ENCODE measurements around the gene GDI1. TPM values are rescaled to one million over a fixed set of nuclear protein-coding genes. Genes with fewer than 3 reads are reported as not detected.

Gene GDI1
- total RNA-seq, 1 experiment from 2014 or later: 58.6 TPM

- in situ Hi-C loops (cut with HindIII; ENCODE audit: low pct_unique_long_range_greater_than_20kb, low sequenced_read_pairs): no loop called here
Measured at GRCh38 chrX:154486396-154487207, 49.6 kb downstream of the GDI1 start, which contains the start of gene UBL4A. Gene UBL4A (minus strand): TSS chrX:154486615. CDS start chrX:154486584, 31 bp downstream.

DNA sequence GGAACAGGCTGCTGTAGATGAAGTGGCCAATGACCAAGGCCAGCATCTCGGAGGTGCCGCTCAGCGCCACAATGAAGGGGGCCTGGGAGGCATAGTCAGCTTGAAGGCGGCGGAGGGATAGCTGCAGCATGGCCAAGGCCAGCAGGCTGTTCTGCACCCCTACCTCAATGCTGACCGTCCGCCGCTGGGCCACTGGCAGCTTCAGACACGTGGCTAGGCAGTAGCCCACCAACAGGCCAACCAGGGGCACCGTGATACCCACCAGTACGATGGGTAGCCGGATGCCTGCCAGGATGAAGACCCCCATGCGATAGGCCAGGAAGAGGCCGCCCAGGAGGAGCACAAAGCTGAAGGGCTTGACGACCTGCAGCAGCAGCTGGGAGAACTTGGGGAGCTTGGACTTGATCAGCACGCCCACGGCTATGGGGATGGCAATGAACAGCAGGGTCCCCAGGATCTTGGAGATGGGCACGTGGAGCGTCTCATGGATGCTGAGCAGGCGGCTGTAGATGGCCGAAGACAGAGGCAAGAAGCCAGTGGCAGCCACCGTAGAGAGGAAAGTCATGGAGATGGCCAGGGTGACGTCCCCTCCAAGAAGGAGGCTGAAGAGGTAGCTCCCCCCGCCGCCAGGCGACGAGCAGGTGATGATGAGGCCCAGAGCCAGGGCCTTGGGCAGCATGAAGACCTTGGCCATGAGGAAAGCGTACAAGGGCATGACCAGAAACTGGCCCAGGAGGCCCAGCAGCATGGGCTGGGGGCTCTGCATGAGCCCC is 50.8 kb downstream of the GDI1 start:
- DNase-seq (ENCODE audit: low read depth): no peak
- in situ Hi-C loops (cut with HindIII; ENCODE audit: low pct_unique_long_range_greater_than_20kb, low sequenced_read_pairs): no loop called here

More at GRCh38 chrX:154486396-154487207, 49.6 kb downstream of the GDI1 start, which contains the start of gene UBL4A:
- DNase-seq (ENCODE audit: low read depth): peak; percentile 69

DNA sequence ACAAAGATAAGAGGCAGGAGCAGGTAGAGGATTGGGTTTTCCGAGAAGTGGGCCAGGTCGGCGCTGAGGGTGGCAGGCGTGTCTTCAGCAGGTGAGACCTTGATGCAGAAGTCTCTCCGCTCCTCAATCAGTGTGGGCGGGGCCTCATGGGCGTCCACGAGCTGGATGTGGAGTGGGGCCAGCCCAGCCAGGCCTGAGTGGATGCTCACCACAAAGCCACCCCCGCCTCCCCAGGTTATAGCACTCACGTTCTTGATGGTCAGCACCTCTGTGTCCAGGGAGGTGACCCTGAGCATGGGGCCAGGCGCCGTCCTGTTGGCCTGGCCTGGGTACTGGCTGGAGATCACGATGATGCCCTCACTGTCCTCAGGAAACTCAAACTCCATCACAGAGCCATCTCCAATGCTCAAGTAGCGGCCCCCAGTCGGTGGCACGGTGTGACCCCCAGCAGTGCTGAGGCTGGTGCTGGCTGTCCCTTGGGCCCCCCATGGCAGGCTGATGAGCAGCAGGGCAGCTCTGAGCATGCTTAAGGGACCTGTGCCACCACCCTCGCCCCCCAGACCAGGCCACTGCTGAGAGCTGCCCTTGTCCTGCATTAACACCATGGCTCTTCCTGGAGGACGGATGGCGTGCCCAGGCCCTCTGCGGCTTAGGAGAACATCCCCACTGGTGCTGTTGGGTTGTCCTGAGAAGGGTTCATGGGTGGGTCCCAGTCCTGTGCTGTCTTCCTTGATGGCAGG is 51.6 kb downstream of the GDI1 start:
- in situ Hi-C loops (cut with HindIII; ENCODE audit: low pct_unique_long_range_greater_than_20kb, low sequenced_read_pairs): no loop called here
- no peak for DNase-seq (ENCODE audit: low read depth)

DNA sequence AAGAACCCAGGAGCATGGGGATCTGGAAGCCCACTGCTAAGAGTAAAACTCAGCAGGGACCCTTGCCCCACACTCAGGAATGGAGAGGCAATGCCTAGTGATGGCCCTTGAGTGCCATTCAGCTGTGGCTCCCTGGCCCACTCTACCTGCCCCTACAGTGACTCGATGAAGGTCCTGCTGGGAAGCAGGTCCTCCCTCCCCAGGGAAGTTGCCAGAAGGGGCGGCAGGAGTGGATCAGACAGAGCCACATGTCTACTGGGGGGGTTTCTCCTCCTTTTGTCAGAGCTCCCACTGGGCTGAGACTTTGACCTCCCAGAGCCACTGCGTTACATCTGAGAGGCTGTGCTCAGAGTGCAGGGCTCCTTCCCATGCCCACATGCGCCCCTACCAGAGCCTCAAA is 52.2 kb downstream of the GDI1 start:
- in situ Hi-C loops (cut with HindIII; ENCODE audit: low pct_unique_long_range_greater_than_20kb, low sequenced_read_pairs): no loop called here
- DNase-seq (ENCODE audit: low read depth): no peak

- in situ Hi-C loops (cut with HindIII; ENCODE audit: low pct_unique_long_range_greater_than_20kb, low sequenced_read_pairs): no loop called here
- no peak for DNase-seq (ENCODE audit: low read depth)
Measured at GRCh38 chrX:154490021-154490413, 53.1 kb downstream of the GDI1 start.

DNA sequence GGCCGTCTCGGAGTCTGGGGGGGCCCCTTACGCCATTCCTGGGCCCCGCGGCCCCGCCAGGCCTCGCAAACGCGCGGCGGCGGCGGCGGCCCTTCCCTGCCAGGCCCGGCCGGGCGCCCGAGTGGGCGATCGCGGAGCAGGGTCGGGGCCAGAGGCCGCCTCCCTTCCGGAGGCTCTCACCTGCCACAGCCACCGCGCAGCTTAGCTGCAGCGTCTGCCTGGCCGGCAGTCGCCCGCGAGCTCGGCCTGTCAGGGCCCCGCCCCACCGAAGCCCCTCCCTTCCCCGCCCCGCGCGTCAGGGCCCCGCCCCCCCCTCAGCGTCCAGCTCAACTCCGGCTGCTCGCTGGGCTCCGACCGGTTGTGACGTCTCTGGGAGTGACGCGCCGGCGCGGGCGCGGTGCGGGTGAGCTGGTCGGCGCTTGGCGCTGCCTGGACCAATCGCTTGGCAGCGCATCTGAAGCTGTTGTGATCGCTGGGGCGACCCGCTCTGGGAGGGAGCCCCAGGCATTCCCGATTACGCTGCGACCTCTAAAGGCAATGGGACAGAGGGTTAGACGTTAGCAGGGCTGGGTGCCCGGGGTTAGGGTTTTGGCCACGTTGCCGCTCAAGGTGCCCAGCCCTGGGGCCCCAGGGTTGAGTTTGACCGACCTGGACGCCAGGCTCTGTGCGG is 53.6 kb downstream of the GDI1 start, which contains the start of gene SLC10A3:
TSS of gene SLC10A3 (minus strand) at position 216 of the 670 bp plus-strand sequence. CDS start 1,689 bp downstream, outside the sequence.
- DNase-seq (ENCODE audit: low read depth): peak; percentile 82
- in situ Hi-C loops (cut with HindIII; ENCODE audit: low pct_unique_long_range_greater_than_20kb, low sequenced_read_pairs): no loop called here

Other genes with a start within 250 kb of the GDI1 start
- not detected in 2 replicates for gene OPN1MW2, start 217.4 kb upstream of the GDI1 start, total RNA-seq (2014; rRNA removed; shearing (Covaris generic); ENCODE audit: low replicate concordance)
- gene OPN1MW3, start 179.6 kb upstream of the GDI1 start, total RNA-seq (2014; rRNA removed; shearing (Covaris generic); ENCODE audit: low replicate concordance): not detected in 2 replicates
- gene TEX28, start 142.0 kb upstream of the GDI1 start, total RNA-seq (2014; rRNA removed; shearing (Covaris generic); ENCODE audit: low replicate concordance): not detected in 2 replicates
- 0.37 and 0.64 TPM in 2 replicates for gene TKTL1, start 141.4 kb upstream of the GDI1 start, total RNA-seq (2014; rRNA removed; shearing (Covaris generic); ENCODE audit: low replicate concordance)
- 1,120 and 1,164 TPM in 2 replicates for gene FLNA, start 62.5 kb upstream of the GDI1 start, total RNA-seq (2014; rRNA removed; shearing (Covaris generic); ENCODE audit: low replicate concordance)
- 32.0 and 48.7 TPM in 2 replicates for gene EMD, start 57.9 kb upstream of the GDI1 start, total RNA-seq (2014; rRNA removed; shearing (Covaris generic); ENCODE audit: low replicate concordance)
- 2,876 and 3,155 TPM in 2 replicates for gene RPL10, start 38.8 kb upstream of the GDI1 start, total RNA-seq (2014; rRNA removed; shearing (Covaris generic); ENCODE audit: low replicate concordance)
- 40.3 and 46.1 TPM in 2 replicates for gene DNASE1L1, start 27.9 kb upstream of the GDI1 start, total RNA-seq (2014; rRNA removed; shearing (Covaris generic); ENCODE audit: low replicate concordance)
- 38.4 and 68.0 TPM in 2 replicates for gene TAFAZZIN, start 25.6 kb upstream of the GDI1 start, total RNA-seq (2014; rRNA removed; shearing (Covaris generic); ENCODE audit: low replicate concordance)
- 29.2 and 46.6 TPM in 2 replicates for gene ATP6AP1, start 8.5 kb upstream of the GDI1 start, total RNA-seq (2014; rRNA removed; shearing (Covaris generic); ENCODE audit: low replicate concordance)
- gene FAM50A, start 7.0 kb downstream of the GDI1 start, total RNA-seq (2014; rRNA removed; shearing (Covaris generic); ENCODE audit: low replicate concordance): 62.3 and 77.1 TPM in 2 replicates
- 2.2 and 2.7 TPM in 2 replicates for gene PLXNA3, start 21.1 kb downstream of the GDI1 start, total RNA-seq (2014; rRNA removed; shearing (Covaris generic); ENCODE audit: low replicate concordance)
- 32.3 and 71.1 TPM in 2 replicates for gene LAGE3, start 42.1 kb downstream of the GDI1 start, total RNA-seq (2014; rRNA removed; shearing (Covaris generic); ENCODE audit: low replicate concordance)
- gene UBL4A, start 49.5 kb downstream of the GDI1 start, total RNA-seq (2014; rRNA removed; shearing (Covaris generic); ENCODE audit: low replicate concordance): 109 and 110 TPM in 2 replicates
- 14.0 and 21.5 TPM in 2 replicates for gene SLC10A3, start 53.5 kb downstream of the GDI1 start, total RNA-seq (2014; rRNA removed; shearing (Covaris generic); ENCODE audit: low replicate concordance)
- 32.5 and 47.1 TPM in 2 replicates for gene FAM3A, start 79.1 kb downstream of the GDI1 start, total RNA-seq (2014; rRNA removed; shearing (Covaris generic); ENCODE audit: low replicate concordance)
- 600 and 665 TPM in 2 replicates for gene G6PD, start 109.7 kb downstream of the GDI1 start, total RNA-seq (2014; rRNA removed; shearing (Covaris generic); ENCODE audit: low replicate concordance)
- gene IKBKG, start 110.5 kb downstream of the GDI1 start, total RNA-seq (2014; rRNA removed; shearing (Covaris generic); ENCODE audit: low replicate concordance): 32.9 and 49.8 TPM in 2 replicates
- not detected in 2 replicates for gene CTAG1A, start 148.0 kb downstream of the GDI1 start, total RNA-seq (2014; rRNA removed; shearing (Covaris generic); ENCODE audit: low replicate concordance)
- gene CTAG1B, start 182.1 kb downstream of the GDI1 start, total RNA-seq (2014; rRNA removed; shearing (Covaris generic); ENCODE audit: low replicate concordance): not detected in 2 replicates
- not detected in 2 replicates for gene CTAG2, start 216.4 kb downstream of the GDI1 start, total RNA-seq (2014; rRNA removed; shearing (Covaris generic); ENCODE audit: low replicate concordance)